ENCODE measurements around the gene RRP12.
A peak's percentile ranks its signal among the peaks of the same experiment; 100 is the strongest.

- TF ChIP-seq CHD1 (IDR thresholded peaks at IDR 0.05; ENCODE audit: low read depth, low read length) (peak; percentile 78; the same call in 1 of the 2 replicates), POLR2A (IDR thresholded peaks at IDR 0.05; ENCODE audit: low read depth, low read length) (peak; percentile 70), CTCF (conservative IDR thresholded peaks at IDR 0.05; ENCODE audit: low read depth, low read length) (no peak), RFX5 (IDR thresholded peaks at IDR 0.05; ENCODE audit: low read depth, low read length) (no peak)
Observed at GRCh38 chr10:97399843-97400545, 1.1 kb downstream of the RRP12 start.

Data from IMR-90 (cell line).